AG10803 (cell line): Measurements from ENCODE around the gene BDKRB2.
A peak's percentile ranks its signal among the peaks of the same experiment; 100 is the strongest.

Experiments used
- DNase-seq: peaks from one replicate; pipeline ENCODE4 v3.0.0; 2010; ENCODE audit warnings: low read depth
- H3K4me3 ChIP-seq: 2 replicates; pipeline ENCODE4 v1.5.1; 2011; ENCODE audit warnings: mild to moderate bottlenecking, low read length, control low read depth
- CTCF ChIP-seq: conservative IDR thresholded peaks from 2 replicates; pipeline ENCODE4 v1.5.1; 2011; ENCODE audit warnings: mild to moderate bottlenecking, low read length, control low read depth, inconsistent platforms

The BDKRB2 gene

GRCh38 chr14:96270565-96271420 is 66.2 kb downstream of the BDKRB2 start:
- no peak for TF ChIP-seq CTCF
- no peak for DNase-seq
- no peak overlapping the region for H3K4me3 ChIP-seq

- TF ChIP-seq CTCF = no peak
- H3K4me3 ChIP-seq = no peak overlapping the region
- no peak for DNase-seq
Measured at GRCh38 chr14:96271421-96271762, 66.8 kb downstream of the BDKRB2 start.

GRCh38 chr14:96272777-96273473 is 68.3 kb downstream of the BDKRB2 start:
- H3K4me3 ChIP-seq = no peak overlapping the region
- DNase-seq = no peak
- no peak for TF ChIP-seq CTCF

- no peak for DNase-seq
- no peak overlapping the region for H3K4me3 ChIP-seq
- TF ChIP-seq CTCF = no peak
Measured at GRCh38 chr14:96273629-96274028, 69.0 kb downstream of the BDKRB2 start.

DNA sequence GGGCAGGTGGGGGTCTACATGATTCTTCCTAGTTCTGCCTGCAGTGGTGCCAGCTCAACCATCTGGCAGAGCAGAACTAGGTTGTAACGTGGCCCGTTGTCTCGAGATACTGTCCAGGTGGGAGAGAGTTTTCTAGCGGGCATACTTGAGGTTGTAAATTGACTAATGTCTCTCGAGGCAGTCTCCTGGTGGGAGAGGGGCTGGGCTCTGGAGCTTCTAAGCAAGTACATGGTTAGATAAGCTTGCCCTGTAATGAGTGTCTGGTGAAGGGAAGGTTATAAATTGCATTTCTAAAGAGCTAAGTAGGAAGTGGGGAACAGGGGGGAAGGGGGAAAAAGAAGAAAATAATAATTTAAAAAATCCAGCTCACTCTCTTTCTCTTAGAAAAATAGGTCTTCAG is 69.5 kb downstream of the BDKRB2 start:
- no peak for DNase-seq
- no peak for TF ChIP-seq CTCF
- H3K4me3 ChIP-seq = no peak overlapping the region

GRCh38 chr14:96274543-96274942 is 69.9 kb downstream of the BDKRB2 start:
- no peak overlapping the region for H3K4me3 ChIP-seq
- TF ChIP-seq CTCF = no peak

More at GRCh38 chr14:96274543-96274942, 69.9 kb downstream of the BDKRB2 start:
- peak; percentile 95 for DNase-seq
